Measurements from ENCODE around the gene RNF144A. TPM values are rescaled to one million over a fixed set of nuclear protein-coding genes. Genes with fewer than 3 reads are reported as not detected.

Gene RNF144A
- total and polyA plus RNA-seq, 9 donors: 10.4 to 47.7 (median 23.9) TPM

- intact Hi-C loops (cut with DNase I): no loop called here
- Histone ChIP-seq H3K27me3 (no peaks in the 10 kb centered on the region), H3K9me3 (no peaks in the 10 kb centered on the region), H3K4me1 (ENCODE audit: insufficient read depth) (peaks cover 2% of the 10 kb centered on the region), H3K27ac (peak overlapping the region in 1 of 2 donors; percentile 14), H3K36me3 (no peaks in the 10 kb centered on the region), H3K4me3 (no peak overlapping the region)
- TF ChIP-seq CTCF (IDR thresholded peaks at IDR 0.05) (no peak), EP300 (IDR thresholded peaks at IDR 0.05) (no peak), POLR2A (IDR thresholded peaks at IDR 0.05) (no peak)
- DNase-seq: no peak
- WGBS, 3 donors: 92 to 98% (median 94%) methylated on average over 3 of the region's 3 CpGs
These were observed 42.5 kb downstream of the RNF144A start for GRCh38 chr2:6959751-6960150.

- H3K27me3 ChIP-seq: no peaks in the 10 kb centered on the region
- no peaks in the 10 kb centered on the region for H3K9me3 ChIP-seq
- no peak overlapping the region for H3K4me3 ChIP-seq
- H3K36me3 ChIP-seq: no peaks in the 10 kb centered on the region
- WGBS, 3 donors: 27 to 34% (median 28%) methylated on average over 8 of the region's 8 CpGs
- H3K27ac ChIP-seq: peak overlapping the region in 1 of 2 donors; percentile 14
- intact Hi-C loops (cut with DNase I): no loop called here
- peaks cover 2% of the 10 kb centered on the region for H3K4me1 ChIP-seq (ENCODE audit: insufficient read depth)
- DNase-seq: peak in 4 of 5 donors; percentile 23 to 58 (median 42)
- TF ChIP-seq CTCF (IDR thresholded peaks at IDR 0.05): no peak
- no peak for TF ChIP-seq POLR2A (IDR thresholded peaks at IDR 0.05)
- no peak for TF ChIP-seq EP300 (IDR thresholded peaks at IDR 0.05)
These were observed 43.4 kb downstream of the RNF144A start for GRCh38 chr2:6960659-6961058.

GRCh38 chr2:6963727-6964126 is 46.5 kb downstream of the RNF144A start:
- no peak for DNase-seq
- H3K4me3 ChIP-seq: no peak overlapping the region
- H3K36me3 ChIP-seq: no peaks in the 10 kb centered on the region
- H3K4me1 ChIP-seq (ENCODE audit: insufficient read depth): peaks cover 2% of the 10 kb centered on the region
- H3K27ac ChIP-seq: no peak overlapping the region
- no peaks in the 10 kb centered on the region for H3K27me3 ChIP-seq
- intact Hi-C loops (cut with DNase I): no loop called here
- WGBS, 3 donors: 91 to 96% (median 93%) methylated on average over 6 of the region's 6 CpGs
- H3K9me3 ChIP-seq: no peaks in the 10 kb centered on the region
- TF ChIP-seq CTCF (IDR thresholded peaks at IDR 0.05): no peak
- no peak for TF ChIP-seq EP300 (IDR thresholded peaks at IDR 0.05)
- no peak for TF ChIP-seq POLR2A (IDR thresholded peaks at IDR 0.05)

GRCh38 chr2:6965071-6965795 is 48.0 kb downstream of the RNF144A start:
- intact Hi-C loops (cut with DNase I): no loop called here
- 92 to 94% (median 93%) methylated on average over 19 of the region's 19 CpGs for WGBS, 3 donors
- H3K4me1 ChIP-seq (ENCODE audit: insufficient read depth): peaks cover 2% of the 10 kb centered on the region
- no peaks in the 10 kb centered on the region for H3K27me3 ChIP-seq
- DNase-seq: no peak
- no peaks in the 10 kb centered on the region for H3K36me3 ChIP-seq
- H3K27ac ChIP-seq: no peak overlapping the region
- H3K9me3 ChIP-seq: no peaks in the 10 kb centered on the region
- no peak for TF ChIP-seq CTCF (IDR thresholded peaks at IDR 0.05)
- TF ChIP-seq EP300 (IDR thresholded peaks at IDR 0.05): no peak
- no peak for TF ChIP-seq POLR2A (IDR thresholded peaks at IDR 0.05)
- no peak overlapping the region for H3K4me3 ChIP-seq

Data from ovary (tissue), 9 donors.